ENCODE data around the gene NUFIP2.
"Not testable (repeated sequence)": the region's sequence is repeated elsewhere in the genome, so short reads cannot be mapped to it uniquely, and the experiment has no call there.

Gene NUFIP2, protein sequence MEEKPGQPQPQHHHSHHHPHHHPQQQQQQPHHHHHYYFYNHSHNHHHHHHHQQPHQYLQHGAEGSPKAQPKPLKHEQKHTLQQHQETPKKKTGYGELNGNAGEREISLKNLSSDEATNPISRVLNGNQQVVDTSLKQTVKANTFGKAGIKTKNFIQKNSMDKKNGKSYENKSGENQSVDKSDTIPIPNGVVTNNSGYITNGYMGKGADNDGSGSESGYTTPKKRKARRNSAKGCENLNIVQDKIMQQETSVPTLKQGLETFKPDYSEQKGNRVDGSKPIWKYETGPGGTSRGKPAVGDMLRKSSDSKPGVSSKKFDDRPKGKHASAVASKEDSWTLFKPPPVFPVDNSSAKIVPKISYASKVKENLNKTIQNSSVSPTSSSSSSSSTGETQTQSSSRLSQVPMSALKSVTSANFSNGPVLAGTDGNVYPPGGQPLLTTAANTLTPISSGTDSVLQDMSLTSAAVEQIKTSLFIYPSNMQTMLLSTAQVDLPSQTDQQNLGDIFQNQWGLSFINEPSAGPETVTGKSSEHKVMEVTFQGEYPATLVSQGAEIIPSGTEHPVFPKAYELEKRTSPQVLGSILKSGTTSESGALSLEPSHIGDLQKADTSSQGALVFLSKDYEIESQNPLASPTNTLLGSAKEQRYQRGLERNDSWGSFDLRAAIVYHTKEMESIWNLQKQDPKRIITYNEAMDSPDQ

DNA sequence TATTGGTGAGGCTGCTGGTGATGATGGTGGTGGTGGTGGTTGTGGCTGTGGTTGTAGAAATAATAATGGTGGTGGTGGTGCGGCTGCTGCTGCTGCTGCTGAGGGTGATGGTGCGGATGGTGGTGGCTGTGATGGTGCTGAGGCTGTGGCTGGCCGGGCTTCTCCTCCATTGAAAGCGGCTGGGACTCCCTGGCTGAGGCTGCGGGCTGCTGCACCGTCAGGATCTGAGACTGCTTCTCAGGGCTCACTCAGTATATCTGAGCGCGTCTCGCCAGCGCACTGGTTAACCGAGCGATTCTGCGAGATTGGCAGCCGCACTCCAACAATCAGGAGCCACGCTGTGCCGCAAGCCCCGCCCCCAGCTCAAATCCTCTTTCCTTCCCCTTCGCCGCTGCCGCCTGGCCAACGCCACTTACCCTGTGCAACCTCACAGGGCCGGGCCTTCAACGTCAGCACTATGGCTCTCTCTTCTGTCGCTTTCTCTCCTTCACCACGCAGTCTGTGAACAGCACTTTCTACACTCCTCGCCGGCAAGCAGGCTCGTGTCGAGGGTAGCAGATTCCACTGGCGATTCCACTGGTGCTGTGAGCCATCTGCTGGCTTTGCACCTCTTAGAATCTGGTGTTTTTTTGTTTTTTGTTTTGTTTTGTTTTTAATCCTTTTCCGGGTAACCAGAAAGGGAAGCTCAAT, at the start of gene NUFIP2:
Gene NUFIP2, minus strand, starts transcription at position 259 of the 690 bp plus-strand sequence. Its CDS starts 89 bp downstream, at position 170.
- DNase-seq (ENCODE audit: low read depth in 2 of 2): peak; percentile 92 to 96

DNA sequence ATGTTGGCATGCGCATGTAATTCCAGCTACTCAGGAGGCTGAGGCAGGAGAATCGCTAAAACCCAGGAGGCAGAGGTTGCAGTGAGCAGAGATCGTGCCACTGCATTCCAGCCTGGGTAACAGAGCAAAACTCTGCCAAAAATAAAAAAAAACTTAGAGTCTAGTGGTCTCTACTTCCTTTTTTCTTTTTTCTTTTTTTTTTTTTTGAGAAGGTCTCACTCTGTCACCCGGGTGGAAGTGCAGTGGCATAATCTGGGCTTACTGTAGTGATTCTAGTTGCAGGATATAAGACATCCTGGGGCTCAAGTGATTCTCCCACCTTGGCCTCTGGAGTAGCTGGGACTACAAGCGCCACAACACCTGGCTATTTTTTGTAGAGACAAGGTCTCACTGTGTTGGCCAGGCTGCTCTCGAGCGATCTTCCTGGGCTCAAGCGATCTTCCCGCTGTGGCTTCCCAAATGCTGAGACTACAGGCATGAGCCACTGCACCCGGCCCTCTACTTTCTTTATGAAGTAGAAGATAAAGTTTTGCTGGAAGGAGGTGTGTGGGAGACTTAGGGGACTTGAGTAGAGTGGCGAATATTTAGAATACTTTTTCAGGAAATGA, 48.3 kb upstream of the NUFIP2 start:
- DNase-seq (ENCODE audit: low read depth in 2 of 2): no peak

DNA sequence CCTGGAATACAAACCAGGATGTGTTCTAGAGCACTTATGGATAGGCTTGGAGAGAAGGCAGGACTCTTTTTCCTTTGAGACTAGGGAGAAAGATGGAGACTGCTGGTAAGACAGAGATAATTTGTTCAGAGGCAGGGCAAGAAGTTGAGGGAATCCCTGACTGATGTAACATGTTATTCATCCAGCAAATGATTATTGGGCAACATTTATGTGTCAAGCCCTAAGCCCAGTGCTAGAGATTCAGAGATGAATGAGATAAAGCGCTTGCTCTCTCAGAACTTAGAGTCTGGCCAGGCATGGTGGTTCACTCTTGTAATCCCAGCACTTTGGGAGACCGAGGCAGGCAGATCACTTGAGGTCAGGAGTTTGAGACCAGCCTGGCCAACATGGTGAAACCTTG, 47.8 kb upstream of the NUFIP2 start:
- no peak for DNase-seq (ENCODE audit: low read depth in 2 of 2)

DNA sequence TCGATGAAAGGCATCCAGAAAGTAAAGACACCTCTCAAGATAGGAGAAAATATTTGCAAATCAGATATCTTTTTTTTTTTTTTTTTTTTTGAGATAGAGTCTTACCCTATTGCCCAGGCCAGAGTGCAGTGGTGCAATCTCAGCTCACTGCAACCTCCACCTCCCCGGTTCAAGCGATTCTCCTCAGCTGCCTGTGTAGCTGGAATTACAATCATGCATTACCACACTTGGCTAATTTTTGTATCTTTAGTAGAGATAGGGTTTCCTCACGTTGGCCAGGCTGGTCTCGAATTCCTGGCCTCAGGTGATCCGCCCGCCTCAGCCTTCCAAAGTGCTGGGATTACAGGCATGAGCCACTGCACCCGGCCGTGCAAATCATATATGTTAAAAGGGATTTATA, 45.1 kb upstream of the NUFIP2 start:
- not testable (repeated sequence) for DNase-seq (ENCODE audit: low read depth in 2 of 2)

DNA sequence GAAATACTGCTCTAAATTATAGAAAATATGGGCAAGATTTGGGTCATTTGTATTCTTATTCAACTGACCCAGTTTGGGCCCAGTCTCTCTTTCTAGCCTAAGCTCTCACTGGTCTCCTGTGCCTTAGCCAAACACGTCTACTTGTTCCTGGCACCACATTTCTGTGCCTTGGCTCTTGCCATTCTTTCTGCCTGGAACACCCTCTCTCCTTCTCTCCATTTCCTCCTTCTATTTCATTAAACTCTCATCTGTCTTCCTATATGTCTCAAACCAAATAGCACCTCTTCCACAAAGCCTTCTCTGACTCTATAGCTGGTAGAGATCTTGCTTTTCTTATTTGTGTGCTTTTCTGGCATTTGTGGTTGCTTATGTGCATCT, 37.7 kb upstream of the NUFIP2 start:
- no peak for DNase-seq (ENCODE audit: low read depth in 2 of 2)

DNA sequence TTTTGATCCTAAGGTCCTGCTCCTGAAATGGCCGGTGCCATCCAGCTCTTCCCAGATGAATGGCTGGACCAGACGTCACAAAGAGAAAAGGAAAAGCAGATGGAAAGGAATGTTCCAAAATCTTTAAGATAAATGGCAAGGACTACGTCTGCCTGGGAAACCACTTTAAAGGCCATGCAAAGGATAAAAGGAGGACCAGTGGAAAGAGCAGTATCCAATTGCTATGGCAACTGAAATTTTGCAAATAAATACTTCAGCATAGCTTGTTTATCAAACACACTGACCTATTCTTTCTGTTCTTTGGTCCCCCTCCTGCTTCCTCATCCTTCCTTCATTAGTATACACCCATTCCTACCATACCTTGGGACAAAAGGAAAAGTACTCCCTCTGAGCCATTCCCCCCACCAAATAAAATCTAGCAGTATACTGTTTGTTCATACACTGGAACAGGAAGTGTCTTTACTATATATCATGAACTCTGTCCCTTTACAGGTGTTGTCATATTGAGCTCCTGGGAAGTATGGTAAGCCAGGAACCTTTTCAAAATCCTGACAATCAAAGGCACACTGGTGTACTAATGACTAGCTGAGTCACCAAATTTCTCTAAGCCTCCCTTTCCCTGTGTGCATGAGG, 37.2 kb upstream of the NUFIP2 start:
- no peak for DNase-seq (ENCODE audit: low read depth in 2 of 2)

DNA sequence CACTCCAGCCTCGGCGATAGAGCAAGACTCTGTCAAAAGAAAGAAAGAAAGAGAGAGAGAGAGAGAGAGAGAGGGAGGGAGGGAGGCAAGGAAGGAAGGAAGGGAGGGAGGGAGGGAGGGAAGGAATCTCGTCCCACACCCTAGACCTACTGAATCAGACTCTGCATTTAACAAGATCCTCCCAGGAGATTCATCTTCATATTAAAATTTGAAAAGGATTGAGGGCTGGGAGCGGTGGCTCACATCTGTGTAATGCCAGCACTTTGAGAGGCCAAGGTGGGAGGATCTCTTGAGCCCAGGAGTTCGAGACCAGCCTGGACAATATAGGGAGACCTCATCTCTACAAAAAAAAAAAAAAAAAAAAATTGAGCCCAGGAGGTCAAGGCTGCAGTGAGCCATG, 33.5 kb upstream of the NUFIP2 start:
- DNase-seq (ENCODE audit: low read depth in 2 of 2): no peak

DNA sequence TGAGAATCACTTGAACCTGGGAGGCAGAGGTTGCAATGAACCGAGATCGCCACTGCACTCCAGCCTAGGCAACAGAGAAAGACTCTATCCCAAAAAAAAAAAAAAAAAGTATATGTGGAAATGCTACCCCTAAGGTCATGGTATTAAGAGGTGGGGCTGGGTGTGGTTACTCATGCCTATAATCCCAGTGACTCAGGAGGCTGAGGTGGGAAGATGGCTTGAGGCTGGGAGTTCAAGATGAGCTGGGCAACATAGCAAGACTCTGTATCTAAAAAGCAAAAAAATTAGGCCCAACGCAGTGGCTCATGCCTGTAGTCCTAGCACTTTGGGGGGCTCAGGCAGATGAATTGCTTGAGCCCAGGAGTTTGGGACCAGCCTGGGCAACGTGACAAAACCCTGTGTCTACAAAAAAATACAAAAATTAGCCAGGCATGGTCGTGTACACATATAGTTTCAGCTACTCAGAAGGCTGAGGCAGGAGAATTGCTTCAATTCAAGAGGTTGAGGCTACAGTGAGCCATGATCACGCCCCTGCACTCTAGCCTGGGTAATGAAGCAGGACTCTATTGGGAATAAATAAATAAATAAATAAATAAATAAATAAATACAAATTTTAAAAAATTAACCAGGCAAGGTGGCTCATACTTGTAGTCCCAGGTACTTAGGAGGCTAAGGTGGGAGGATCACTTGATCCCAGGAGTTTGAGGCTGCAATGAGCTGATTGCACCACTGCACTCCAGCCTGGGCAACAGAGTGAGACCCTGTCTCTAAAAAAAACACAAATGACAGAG, 32.3 kb upstream of the NUFIP2 start:
- DNase-seq (ENCODE audit: low read depth in 2 of 2): no peak

DNA sequence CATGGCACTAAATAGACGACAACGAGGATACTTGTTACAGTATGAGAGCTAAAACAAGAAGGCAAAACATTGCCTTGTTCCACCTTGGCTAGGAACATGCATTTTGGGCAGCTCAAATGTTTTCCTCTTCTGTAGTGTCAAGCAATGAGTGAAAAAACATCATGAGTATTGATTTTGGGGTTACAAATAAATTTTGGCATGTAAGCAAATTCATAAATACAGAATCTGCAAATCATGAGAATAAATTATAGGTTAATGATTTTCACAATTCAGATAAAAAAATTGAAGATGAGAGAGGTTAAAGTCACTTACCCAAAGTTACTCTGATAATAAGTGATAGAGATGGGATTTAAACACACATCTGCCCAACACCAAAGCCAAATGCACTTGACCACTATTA, 28.4 kb upstream of the NUFIP2 start:
- DNase-seq (ENCODE audit: low read depth in 2 of 2): no peak

DNA sequence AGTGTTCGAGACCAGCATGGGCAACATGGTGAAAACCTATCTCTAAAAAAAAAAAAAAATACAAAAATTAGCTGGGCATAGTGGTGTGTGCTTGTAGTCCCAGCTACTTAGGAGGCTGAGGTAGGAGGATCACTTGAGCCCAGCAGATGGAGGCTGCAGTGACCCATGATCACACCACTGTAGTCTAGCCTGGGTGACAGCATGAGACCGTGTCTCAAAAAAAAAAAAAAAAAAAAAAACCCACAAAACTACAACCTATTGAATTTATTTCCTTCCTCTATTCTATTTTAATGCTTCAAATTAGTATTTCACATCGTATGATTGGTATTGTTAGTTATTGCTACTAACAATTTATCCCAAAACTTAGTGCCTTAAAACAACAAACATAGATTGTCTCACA, 9.4 kb upstream of the NUFIP2 start:
- DNase-seq (ENCODE audit: low read depth in 2 of 2): no peak

DNA sequence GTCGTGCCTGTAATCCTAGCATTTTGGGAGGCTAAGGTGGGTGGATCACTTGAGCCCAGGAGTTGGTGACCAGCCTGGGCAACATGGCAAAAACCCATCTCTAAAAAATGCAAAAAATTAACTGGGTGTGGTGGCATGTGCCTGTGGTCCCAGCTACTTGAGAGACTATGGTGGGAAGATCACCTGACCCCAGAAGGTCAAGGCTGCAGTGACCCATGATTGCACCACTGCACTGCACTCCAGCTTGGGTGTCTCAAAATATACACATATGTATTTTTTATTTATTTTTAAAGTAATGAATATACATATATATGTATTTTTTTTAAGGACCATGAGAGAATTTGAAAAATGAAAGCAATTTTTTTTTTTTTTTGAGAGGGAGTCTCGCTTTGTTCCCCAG, 5.1 kb upstream of the NUFIP2 start:
- DNase-seq (ENCODE audit: low read depth in 2 of 2): no peak

DNA sequence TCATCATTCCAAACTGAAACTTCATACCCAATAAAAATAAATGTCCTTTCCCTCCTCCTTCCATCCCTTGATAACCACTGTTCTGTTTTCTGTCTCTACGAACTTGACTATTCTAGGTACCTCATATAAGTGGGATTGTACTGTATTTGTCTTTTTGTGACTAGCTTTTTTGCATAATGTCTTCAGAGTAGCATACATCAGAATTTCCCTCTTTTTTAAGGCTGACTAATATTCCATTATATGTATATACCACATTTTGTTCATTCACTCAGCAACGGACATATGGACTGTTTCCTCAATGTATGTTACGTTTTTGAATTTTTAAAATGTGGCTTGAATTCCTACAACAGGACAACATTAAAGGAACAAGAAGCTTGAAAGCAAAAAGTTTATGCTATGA, 1.5 kb upstream of the NUFIP2 start:
- no peak for DNase-seq (ENCODE audit: low read depth in 2 of 2)

DNA sequence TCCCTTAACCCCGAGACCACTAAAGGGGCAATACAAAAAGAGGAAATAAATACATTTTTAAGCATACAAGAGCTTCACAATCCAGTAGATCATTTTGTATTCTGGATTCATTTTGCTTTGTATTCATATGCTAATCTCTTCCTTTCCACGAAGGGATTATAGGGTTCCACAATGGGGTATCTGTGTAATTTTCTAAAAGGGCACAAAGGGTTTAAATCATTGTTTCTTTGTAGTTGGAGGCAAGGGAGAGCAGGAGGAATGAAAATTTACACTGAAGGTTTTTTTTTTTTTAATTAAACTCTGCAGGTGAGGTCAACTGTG, 592 bp upstream of the NUFIP2 start:
- no peak for DNase-seq (ENCODE audit: low read depth in 2 of 2)

DNA sequence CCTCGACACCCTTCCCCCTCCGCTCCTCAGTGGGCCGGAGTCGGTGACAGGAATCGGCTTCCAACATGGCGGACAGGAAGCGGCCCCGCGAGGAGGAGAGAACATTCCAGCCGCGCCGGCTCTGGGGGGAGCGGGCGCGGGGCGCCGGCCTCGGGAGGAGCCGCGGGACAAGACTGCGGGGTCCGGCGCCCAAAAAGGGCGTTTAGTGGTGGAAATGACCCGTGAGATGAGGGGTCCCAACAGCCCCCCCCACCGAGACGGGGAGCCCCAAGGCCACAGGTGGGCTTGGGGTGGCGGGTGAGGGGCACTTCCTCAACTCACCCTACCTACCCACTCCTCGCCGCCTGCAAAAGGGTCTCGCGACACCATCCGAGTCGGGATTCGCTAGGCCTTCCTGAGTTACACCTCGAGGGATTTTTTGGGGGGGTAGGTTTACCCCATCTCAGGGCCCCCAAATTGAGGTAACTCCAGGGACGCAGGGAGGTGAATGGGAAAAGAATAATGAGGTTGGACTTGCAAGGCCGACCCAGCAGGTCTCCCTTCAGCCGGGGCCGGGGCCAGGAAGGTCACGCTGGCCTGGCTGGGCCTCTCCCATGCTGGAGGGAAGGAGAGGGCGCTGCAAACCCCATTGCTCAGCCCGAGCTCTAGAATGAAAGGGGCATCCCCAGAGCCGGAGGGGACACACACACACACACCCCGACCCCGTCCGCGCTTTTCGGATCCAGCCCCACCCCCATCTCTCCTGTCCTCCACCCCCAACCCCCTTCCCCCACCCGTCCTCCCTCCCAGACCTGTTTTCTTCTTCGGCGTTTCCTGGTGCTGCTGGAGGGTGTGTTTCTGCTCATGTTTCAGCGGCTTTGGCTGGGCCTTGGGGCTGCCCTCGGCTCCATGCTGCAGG, 707 bp downstream of the NUFIP2 start:
- DNase-seq (ENCODE audit: low read depth in 2 of 2): peak in 1 of 2 donors; percentile 29

DNA sequence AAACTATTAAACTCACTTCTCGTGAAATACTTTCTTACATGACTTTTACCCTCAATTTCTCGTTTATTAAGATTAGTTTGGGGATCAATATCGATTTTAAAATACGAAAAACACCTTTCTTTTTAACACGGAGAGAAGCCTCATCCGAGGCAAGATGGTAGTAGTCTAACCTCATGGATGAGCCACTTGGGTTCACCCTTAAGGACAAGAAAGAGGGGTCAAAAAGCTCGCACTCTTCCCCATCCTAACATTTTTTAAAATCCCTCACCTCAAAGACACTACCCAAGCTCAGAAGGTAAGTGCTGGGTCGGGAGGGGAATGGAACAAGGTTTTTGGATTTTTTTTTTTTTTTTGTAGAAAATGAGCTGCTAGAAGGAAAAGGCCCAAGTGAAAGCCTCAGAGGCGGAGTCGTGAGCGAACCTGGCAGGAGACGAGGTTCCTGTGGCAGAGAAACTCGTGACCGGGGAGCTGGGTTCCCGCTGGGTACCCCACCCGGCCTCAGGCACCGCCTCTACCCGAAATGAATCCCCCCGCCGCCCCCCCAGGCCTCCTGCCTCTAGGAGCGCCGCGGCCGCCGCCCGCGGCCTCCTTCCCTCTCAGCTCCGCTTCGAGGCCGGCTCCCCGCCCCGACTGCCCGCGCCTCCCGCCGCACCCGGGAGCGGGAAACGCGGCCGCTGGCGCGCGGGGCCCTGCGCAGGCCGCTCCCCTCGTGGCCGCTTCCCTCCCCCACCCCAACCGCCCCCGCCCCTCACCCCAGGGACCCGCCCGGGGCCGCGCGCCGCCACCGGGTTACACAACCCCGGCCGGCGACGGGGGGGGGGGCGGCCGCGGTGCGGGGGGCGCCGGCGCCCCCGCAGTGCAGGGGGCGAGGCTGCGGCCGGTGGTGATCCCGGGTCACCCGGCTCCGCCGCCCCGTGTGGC, 1.6 kb downstream of the NUFIP2 start:
- DNase-seq (ENCODE audit: low read depth in 2 of 2): peak in 1 of 2 donors; percentile 29

DNA sequence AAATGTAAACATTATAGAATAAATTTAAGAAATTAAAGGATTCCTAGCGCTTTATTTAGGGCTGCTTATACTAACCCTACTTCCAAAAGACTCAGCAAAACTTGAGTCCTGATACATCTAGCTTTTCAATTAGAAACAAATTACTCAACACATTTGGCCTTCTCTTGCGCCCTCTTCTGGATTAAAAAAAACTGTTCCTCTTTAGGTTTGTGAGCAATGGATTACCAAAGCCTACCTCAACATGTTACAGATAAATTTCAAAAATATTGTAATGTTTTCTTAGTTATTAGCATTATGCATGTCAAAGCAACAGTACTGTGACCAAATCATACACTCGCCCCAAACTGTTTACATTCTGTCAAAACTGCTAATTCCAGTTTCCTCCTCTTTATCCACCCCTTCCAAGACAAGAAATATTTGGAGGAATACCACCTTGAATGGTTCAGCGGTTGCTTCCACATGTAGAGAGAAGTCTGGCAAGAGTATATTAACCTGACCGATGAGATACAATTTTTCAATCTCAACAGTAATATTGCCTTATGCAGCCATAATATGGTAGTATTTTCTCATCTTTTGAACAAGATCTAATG, 2.7 kb downstream of the NUFIP2 start:
- no peak for DNase-seq (ENCODE audit: low read depth in 2 of 2)

DNA sequence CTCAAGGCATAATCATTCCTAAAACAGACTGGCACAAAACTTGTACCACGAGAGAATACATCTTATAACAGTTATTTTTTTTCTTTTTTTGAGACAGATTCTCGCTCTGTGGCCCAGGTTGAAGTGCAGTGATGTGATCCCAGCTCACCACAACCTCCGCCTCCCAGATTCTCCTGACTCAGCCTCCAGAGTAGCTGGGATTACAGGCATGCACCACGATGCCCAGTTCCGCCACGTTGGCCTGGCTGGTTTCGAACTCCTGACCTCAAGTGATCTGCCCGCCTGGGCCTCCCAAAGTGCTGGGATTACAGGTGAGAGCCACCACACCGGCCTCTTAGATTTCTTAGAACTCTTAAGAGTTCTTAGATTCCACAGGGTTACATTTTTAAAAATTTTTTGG, 4.1 kb downstream of the NUFIP2 start:
- DNase-seq (ENCODE audit: low read depth in 2 of 2): no peak

DNA sequence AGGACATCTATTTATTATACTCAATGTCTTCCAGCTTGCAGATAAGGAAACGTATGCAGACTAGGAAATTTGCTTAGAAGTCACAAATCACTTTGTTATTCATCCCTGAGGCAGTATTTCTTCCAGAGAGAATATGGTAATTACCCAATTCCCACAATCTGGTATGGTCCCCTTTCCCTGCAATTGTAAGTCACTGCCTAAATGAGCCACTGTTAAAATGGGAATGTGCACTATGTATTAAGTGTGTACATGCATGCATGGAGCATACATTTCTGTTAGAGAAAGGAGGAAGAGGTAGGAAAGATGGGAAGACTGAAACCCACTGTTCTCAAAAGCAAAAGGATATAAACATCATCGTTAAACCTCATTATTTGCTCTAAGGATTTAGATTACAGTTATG, 10.0 kb downstream of the NUFIP2 start:
- no peak for DNase-seq (ENCODE audit: low read depth in 2 of 2)

DNA sequence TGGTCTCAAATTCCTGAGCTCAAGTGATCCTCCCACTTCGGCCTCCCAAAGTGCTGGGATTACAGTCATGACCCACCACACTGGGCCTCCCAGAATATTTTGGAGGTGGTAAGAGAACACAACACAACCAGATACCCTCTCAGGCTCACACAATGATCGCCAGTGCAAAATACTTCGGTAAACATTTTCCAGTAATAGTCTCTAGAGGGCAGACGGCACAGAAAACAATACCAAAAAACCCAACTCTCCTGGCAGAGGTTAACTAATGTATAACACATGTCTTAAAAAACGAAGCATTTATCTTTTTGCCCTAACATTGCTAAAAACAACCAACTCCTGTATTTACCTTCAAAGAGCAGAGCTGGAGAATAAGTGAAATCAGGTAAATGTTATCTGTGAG, 10.5 kb downstream of the NUFIP2 start:
- no peak for DNase-seq (ENCODE audit: low read depth in 2 of 2)

Data from stimulated activated CD4-positive, alpha-beta T cell treated with anti-CD3 and anti-CD28 coated beads, Interleukin-1b, Interleukin-23, amount 100 ng/mL, for 1 hour (primary cell).